NCI-H2227 (cell line): ENCODE data around the gene ITFG1.
A peak's percentile ranks its signal among the peaks of the same experiment; 100 is the strongest.
"Not testable (repeated sequence)": the region's sequence is repeated elsewhere in the genome, so short reads cannot be mapped to it uniquely, and the experiment has no call there.

ENCODE experiments used
- DNase-seq: peaks from one replicate; lab custom pipeline; 2025; ENCODE audit not compliant: unreplicated experiment; lab: John Stamatoyannopoulos, UW

Gene ITFG1

DNA sequence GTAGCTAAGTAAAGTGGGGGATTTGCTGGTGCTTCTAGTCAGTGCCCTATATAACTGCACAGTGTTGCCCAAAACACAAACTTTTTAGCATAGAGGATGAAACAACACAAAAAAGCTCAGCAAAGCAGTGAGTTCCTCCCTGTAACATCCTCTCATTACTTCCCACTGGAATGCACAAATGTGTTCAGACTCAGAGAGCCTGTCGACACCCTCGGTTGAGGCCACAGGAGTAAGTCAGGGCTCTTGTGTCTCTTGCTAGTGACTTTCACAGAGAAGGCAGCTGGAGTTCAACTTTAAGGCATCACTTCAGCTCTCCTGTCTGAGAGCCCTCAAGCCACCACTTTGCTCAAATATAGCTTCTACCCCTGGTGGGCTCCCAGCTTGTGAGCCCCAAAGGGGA, 209.9 kb downstream of the ITFG1 start:
- DNase-seq, result no peak

DNA sequence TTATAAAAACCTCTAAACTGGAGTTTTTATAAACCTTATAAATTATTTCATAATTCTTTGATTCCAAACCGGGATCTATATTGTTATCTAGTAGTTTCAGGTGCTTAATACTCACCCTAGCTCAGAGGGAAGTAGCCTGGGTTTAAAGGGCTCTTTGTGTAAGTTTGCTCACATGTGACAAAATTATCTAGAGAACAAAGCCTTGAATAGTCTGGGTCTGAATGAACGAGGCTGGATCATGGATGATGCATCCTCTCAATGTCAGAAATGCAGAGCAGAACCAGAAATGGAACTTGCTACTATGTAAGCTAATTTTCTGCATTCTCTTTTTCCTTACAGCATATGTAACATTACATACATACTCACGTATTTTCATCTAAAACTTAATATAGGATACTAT, 213.2 kb downstream of the ITFG1 start:
- DNase-seq, result no peak

DNA sequence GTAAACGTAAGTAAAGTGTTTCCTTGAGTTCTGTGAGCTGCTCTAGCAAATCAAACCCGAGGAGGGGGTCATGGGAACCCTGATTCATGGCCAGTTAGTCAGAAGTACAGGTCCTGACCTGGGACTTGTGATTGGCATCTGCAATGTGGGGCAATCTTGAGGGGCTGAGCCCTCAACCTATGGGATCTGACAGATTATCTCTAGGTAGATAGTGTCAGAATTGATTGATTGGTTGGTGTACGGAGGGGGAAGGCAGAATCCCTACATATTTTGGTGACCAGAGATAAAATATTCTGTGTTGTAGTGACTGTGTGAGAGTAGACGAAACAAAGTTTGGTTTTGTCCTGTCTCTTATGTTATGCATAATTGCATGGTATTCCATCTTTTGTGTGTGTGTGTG, 216.7 kb downstream of the ITFG1 start:
- no peak for DNase-seq

DNA sequence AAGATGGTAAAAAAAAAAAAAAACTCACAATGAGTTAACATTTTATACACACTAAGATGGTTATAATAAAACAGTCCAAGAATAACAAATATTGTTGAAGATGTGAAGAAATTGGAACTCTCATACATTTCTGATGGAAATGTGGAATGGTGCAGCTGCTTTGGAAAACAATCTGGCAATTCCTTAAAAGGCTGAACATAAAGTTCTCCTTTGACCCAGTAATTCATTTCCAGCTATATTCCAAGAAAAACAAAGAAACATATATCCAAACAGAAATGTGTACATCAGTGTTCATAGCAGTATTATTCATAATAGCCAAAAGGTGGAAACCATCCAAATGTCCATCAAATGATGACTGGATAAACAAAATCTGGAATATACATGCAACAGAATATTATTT, 219.8 kb downstream of the ITFG1 start:
- no peak for DNase-seq

DNA sequence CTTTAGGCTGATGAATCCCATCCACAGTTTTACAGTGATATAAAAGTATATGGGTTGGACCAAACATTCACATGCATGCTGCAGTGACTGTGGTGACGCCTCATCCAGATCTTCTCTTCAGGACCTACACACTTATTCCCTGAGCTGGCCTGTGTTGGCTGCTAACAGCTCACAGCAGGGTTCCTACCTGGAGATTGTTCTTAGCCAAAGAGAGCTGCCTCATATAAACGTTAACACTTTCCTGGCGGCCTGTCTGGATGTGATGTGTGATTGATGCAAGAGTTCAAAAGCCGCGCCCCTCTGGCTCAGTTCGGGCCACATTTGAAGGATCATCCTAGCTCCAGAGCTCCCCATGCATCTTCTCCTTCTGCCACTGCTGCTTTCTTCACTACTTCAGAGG, 224.1 kb downstream of the ITFG1 start:
- DNase-seq, result no peak

DNA sequence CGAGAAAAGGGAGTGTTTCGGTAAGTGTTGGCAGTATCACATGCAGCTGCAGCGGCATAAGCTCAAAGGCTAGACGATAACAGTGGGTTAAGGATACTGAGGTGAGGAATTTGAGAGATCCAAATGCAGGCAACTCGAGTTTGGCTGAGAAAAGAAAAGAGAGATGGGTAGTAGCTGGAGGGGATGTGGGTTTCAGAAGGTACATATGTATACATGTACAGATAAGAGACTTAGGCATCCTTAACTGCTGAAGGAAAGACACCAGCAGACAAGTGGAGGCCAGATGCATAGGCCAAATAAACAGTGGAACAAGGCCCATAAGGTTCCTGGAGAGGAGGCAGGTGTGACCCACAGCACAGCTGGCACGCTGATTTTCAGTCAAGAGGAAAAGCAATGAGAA, 230.6 kb downstream of the ITFG1 start:
- no peak for DNase-seq

DNA sequence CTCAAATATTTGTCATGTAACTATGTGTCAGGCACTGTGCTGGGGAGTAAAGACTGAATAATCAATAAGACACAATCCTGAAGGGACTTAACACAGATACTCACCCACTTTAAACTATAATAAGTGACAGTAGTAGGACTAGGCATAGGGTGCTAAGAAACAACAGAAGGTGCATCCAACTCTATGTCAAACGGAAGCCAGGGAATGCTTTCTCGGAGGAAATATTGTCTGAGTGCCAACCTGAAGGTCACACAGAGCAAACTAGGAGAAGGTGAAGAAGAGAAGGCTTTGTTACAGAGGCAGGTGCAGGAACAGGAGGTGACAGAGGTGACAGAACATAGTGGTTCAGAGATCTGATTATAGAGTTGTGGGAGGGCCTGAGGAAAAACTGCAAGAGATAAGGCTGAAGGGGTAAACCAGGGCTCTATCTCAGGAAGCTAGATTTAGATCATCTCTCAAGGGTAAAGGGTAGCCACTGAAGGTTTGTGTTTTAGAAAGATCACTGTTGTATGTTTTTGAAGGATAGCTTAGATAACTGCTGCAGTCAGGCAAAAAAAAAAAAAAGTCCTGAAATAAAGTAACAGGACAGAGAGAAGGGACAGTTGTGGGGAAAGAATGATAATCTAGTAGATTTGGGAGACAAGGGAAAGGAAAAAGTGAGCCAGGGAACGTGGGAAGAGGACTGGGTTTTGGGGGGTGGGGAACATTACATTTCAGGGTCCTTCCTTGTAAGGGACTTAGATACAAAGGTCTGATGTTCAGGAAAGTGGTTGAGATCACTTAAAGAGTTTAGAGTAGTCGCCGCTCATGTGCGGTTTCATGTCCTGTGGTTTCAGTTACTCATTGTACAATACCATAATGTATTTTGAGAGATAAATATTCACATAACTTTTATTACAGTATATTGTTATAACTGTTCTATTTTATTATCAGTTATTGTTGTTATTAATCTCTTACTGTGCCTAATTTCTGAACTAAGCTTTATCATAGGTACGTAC, 231.5 kb downstream of the ITFG1 start:
- no peak for DNase-seq

DNA sequence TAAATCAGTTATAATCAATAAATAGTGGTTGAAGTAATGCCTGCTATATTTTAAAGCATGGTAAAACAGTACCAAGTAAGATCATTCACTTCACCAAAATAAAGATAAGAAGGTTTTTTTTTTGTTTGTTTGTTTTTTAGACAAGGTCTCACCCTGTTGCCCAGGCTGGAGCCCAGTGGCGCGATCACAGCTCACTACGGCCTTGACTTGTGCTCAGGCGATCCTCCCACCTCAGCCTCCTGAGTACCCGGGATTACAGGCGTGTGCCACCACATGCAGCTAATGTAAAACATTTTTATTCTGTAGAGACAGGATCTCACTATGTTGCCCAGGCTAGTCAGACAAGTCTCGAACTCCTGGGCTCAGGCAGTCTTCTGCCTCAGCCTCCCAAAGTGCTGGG, 232.6 kb downstream of the ITFG1 start:
- DNase-seq, result no peak

DNA sequence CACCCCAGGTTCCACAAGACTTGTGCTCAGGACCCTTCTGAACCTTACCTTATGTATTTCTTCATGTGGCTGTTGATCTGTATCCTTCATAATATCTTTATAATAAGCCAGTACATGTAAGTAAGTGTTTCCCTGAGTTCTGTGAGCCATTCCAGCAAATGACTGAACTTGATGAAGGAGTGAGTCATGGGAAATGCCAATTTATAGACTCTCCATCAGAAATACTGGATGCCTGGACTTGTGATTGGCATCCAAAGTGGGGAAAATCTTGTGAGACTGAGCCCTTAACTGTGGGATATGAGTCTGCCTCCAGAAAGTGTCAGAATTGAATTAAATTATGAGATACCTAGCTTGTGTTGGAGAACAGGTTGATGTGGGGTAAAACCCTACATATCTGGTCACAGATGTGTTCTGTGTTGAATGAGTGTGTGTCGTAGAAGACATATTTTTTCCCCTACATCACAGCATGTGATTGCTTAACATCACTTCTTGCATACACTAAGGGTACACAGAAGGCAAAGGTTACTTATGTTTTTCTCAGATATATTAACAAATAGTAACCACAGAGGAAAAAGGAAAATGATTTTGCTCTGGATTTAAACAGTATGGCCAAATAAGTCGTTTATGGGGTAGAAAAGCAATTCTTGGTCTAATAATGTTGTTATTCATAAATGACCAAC, 247.0 kb downstream of the ITFG1 start:
- DNase-seq, result no peak

DNA sequence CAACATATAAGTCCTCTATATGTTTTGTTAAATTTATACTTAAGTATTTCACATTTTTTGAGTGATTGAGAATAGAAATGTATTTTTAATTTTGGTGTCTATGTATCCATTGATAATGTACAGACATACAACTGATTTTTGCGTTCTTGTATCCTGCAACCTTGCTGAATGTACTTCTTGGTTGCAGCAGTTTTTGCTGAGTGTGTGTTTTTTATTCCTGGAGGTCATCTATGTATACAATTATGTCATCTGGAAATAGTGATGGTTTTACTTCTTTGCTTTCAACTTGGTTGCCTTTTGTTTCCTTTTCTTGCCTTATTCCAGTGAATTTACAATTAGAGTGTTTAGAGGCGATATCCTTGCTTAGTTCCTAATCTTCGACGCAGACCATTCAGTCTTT, 249.6 kb downstream of the ITFG1 start:
- DNase-seq, result no peak

DNA sequence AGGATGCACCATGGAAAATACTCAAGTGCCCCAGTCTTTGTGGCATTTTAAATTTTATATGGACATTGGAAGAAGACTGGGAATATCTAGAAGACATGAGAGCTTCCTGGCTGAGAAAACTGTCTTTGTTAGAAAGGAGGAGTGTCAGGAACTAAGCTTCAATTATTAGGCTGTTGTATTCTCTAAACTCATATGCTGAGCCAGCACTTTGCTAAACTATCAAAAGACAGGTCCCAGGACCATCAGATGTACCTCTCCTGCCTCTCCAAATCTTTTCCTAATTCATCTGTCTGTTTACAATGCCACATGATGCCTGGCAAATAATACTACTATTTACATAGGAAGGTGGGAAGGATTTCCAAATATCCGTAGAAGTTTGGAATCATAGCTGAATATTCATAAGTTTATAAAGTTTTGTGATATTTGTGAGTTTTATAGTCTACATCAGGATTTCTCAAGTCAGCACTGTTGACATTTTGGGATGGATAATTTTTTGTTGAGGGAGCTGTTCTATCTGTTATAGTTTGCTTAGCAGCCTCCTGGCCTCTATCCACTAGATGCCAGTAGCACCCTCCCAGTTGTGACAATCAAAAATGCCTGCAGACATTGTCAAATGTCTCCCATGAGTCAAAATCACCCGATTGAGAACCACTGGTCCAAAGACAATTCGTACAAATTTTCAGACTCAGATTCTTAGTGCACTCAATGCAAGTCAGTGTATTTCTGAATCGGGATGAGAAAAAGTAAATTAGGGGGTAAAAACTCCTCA, 255.9 kb downstream of the ITFG1 start:
- no peak for DNase-seq

DNA sequence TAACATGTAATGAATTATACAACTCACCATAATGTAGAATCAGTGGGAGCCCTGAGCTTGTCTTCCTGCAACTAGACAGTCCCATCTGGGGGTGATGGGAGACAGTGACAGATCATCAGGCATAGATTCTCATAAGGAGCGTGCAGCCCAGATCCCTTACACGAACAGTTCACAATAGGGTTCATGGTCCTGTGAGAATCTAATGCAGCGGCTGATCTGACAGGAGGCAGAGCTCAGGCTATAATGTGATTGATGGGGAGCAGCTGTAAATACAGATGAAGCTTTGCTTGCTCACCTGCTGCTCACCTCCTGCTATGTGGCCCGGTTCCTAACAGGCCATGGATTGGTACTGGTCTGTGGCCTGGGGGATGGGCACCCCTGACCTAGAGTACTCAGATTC, 257.4 kb downstream of the ITFG1 start:
- peak; percentile 1 for DNase-seq

DNA sequence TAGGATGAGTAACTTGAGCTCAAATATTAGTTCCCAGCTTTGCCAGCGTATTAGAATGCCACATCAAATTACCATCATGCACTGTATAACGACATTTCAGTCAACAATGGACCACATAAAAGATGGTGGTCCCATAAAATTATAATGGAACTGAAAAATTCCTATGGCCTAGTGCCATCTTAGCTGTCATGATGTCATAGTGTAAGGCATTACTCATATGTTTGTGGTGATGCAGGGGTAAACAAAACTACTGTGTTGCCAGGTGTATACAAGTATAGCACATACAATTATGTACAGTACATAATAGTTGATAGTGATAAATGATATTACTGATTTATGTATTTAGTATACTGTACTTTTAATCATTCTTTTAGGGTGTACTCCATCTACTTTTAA, 262.7 kb downstream of the ITFG1 start:
- DNase-seq, result no peak

DNA sequence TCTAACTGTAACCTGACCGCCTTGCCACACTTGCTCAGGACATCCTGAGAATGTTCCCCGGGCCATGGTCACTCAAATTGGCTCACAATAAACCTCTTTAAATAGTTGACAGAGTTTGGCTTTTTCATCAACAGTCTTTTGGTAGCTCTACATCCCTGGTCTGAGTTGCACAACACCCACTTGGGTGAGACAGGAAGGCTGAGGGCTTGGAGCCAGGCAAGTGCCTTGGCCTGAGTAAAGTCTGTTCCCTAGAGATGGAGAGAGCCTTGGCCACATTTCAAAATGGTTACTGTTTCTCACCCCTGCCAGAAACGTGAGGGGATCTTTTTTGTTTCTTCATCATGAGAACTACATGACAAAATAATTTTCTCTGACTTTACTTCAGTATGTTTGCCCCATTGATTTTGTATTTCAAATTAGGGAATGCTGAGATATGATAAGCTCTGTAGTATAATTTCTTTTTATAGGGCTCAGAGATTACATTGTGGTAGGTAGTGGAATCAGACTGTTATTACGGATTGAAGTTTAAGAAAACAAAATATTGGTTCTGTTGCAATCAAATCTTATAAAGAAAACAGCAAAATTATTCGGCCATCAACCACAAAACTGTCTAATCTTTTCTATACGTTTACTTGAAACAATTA, 263.2 kb downstream of the ITFG1 start:
- DNase-seq, result no peak

DNA sequence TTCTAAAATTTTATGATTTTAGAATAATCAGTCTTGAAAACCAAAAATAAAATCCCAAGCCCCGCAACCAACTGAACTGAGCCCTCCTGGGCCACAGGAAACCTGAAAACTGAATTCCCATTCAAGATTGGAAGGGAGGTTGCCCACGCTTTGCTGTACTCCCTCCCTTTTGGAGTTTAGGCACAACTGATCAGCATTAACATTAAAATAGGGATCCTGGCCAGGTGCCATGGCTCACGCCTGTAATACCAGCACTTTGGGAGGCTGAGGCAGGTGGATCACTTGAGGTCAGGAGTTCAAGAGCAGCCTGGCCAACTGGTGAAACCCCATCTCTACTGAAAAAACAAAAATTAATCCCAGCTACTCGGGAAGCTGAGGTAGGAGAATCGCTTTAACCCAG, 264.4 kb downstream of the ITFG1 start:
- DNase-seq, result no peak

DNA sequence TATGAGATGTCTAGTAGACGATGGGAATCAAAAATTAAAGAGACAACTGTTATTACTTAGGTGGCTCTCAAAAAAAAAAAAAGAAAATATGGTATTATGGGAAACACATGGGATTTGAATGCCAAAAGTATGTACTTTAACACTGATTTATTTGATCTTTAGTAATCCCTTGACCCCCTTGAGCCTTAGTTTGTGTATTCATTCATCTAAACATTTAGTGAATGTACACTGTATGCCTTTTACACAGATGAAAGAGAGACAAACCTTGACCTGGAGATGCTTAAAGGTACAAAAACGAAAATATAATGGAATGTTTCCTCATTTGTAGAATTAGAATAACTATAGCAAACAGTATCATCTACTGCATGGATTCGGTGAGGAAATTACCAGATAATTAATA, 278.5 kb downstream of the ITFG1 start:
- DNase-seq, result no peak

DNA sequence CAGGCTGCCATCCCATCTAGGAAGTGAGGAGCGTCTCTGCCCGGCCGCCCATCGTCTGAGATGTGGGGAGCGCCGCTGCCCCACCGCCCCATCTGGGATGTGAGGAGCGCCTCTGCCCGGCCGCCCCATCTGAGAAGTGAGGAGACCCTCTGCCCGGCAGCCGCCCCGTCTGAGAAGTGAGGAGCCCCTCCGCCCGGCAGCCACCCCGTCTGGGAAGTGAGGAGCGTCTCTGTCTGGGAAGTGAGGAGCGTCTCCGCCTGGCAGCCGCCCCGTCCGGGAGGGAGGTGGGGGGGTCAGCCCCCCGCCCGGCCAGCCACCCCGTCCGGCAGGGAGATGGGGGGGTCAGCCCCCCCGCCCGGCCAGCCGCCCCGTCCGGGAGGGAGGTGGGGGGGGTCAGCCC, 279.8 kb downstream of the ITFG1 start:
- not testable (repeated sequence) for DNase-seq

DNA sequence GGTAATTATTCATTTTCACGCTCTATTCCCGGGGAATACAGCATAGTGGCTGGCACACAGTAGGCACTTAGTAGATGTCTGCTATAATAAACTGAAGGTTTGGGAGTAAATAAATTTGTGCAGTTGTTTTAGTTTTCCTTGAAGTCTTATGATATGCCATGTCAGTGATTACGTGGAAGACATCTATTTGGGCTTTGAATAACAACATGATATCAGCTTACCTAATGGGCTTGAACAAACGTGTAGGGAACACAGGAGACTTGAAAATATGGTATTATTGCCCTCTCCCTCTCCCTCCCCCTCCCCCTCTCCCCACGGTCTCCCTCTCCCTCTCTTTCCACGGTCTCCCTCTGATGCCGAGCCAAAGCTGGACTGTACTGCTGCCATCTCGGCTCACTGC, 280.8 kb downstream of the ITFG1 start:
- no peak for DNase-seq

DNA sequence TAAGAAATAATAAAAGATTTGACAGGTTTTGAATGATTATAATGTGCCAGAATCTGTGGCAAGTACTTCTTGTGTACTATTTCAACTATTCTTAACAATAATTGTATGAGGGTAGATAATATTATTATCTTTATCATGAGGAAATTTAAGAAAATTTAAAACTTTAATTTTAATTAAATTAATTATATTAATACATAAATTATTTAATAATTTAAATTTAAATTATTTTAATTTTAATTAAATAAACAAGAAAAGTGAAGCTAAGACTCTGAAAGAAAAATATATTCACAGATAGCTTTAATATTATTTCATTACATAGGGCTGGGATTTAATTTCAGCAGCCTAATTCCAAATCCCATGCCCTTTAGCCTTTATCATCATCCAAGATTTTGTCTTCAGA, 285.7 kb downstream of the ITFG1 start:
- no peak for DNase-seq

DNA sequence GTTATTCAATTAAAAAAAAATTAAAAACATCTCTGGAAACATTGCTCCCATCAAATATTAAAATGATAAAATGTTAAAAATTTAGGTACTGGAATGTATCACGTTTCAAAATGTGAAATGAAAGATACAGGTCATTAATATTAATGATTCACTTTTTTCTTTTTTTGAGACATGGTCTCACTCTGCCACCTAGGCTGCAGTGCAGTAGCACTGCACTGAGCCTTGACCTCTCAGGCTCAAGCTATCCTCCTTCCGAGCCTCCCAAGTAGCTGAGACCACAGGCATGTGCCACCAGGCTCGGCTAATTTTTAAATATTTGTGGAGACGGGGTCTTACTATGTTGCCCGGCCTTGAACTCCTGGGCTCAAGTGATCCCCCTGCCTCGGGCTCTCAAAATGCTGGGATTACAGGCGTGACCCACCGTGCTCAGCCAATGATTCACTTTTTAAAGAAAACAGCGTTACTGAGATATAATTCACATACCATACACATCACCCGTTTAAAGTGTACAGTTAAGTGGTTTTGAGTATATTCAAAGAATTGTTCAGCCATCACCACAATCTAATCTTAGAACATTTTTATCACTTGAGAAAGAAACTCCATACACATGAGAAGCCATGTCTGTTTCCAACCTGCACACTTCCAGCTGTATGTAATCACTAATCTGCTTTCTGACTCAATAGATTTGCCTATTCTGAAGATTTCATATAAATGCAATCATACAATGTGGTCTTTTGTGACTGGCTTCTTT, 298.0 kb downstream of the ITFG1 start:
- no peak for DNase-seq
